ENCODE data around the gene DDX20. TPM values are rescaled to one million over a fixed set of nuclear protein-coding genes. Genes with fewer than 3 reads are reported as not detected.

DDX20 gene
- total RNA-seq, 3 donors from 2014 or later = 14.1 to 28.0 (median 25.9) TPM

DNA sequence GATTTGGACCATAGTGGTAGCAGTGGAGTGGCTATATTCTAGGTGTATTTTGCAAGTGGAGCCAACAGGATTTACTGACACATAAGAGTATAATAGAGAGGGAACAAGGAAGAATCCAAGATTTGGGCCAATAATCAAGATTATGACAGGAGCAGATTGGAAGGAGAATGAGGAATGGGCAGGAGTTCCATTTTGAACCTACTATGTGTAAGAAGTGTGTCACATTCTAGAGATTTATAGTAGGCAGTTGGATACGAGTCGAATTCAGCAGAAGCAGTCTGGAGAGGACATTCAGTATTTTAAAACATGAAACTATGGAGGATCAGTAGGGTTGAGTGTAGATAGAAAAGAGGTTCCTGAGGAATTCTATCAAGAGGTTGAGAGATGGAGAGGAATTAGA lies 38.3 kb upstream of the DDX20 start:
- TF ChIP-seq POLR2AphosphoS5 (IDR thresholded peaks at IDR 0.05) (no peak), POLR2A (IDR thresholded peaks at IDR 0.05) (no peak)
- TF ChIP-seq, protein P1, sequence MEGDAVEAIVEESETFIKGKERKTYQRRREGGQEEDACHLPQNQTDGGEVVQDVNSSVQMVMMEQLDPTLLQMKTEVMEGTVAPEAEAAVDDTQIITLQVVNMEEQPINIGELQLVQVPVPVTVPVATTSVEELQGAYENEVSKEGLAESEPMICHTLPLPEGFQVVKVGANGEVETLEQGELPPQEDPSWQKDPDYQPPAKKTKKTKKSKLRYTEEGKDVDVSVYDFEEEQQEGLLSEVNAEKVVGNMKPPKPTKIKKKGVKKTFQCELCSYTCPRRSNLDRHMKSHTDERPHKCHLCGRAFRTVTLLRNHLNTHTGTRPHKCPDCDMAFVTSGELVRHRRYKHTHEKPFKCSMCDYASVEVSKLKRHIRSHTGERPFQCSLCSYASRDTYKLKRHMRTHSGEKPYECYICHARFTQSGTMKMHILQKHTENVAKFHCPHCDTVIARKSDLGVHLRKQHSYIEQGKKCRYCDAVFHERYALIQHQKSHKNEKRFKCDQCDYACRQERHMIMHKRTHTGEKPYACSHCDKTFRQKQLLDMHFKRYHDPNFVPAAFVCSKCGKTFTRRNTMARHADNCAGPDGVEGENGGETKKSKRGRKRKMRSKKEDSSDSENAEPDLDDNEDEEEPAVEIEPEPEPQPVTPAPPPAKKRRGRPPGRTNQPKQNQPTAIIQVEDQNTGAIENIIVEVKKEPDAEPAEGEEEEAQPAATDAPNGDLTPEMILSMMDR (IDR thresholded peaks at IDR 0.05) = no peak
- Histone ChIP-seq H3K36me3 (no peaks in the 10 kb centered on the region), H3K27ac (no peak overlapping the region), H3K9me3 (no peaks in the 10 kb centered on the region), H3K4me3 (no peak overlapping the region), H3K4me1 (no peaks in the 10 kb centered on the region), H3K27me3 (no peaks in the 10 kb centered on the region)
- no peak for DNase-seq (ENCODE audit: low spot score in 2 of 2)
- intact Hi-C loops (cut with DNase I; ENCODE audit: low total_unique reads) = no loop called here

- H3K27me3 ChIP-seq = no peaks in the 10 kb centered on the region
- peak overlapping the region in 1 of 2 donors; percentile 64 for H3K27ac ChIP-seq
- intact Hi-C loops (cut with DNase I; ENCODE audit: low total_unique reads) = no loop called here
- H3K4me1 ChIP-seq = no peaks in the 10 kb centered on the region
- no peaks in the 10 kb centered on the region for H3K9me3 ChIP-seq
- no peaks in the 10 kb centered on the region for H3K36me3 ChIP-seq
- TF ChIP-seq, protein P1 (IDR thresholded peaks at IDR 0.05) = no peak
- TF ChIP-seq POLR2AphosphoS5 (IDR thresholded peaks at IDR 0.05) (no peak), POLR2A (IDR thresholded peaks at IDR 0.05) (no peak)
- no peak for DNase-seq (ENCODE audit: low spot score in 2 of 2)
- H3K4me3 ChIP-seq = no peak overlapping the region
Observed at GRCh38 chr1:111719135-111719534, 36.6 kb upstream of the DDX20 start.

DNA sequence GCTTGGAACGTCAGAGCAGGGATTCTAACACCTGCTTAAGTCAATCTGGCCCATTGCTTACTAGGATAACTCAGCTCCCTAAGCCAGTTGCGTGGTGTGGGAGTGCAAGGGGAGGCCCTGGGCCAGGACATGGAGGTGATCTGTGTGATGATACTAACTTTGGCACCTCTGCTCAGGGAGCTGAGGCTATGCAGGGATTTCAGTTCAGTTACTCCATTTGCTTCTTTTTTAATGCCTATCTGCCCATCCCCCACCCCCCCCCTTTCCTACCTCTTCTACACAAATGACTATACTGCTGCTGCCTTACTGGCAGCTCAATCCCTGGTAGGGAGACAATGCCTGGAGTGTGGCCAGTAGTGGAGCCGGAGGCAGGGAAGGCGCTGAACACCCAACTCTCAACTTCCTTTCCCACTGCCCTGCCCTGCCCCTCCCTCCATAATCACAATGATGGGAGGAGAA lies 36.0 kb upstream of the DDX20 start:
- no peaks in the 10 kb centered on the region for H3K27me3 ChIP-seq
- H3K27ac ChIP-seq = peak overlapping the region in 1 of 2 donors; percentile 64
- intact Hi-C loops (cut with DNase I; ENCODE audit: low total_unique reads) = no loop called here
- DNase-seq (ENCODE audit: low spot score in 2 of 2) = no peak
- no peak overlapping the region for H3K4me3 ChIP-seq
- H3K9me3 ChIP-seq = no peaks in the 10 kb centered on the region
- H3K36me3 ChIP-seq = no peaks in the 10 kb centered on the region
- TF ChIP-seq POLR2AphosphoS5 (IDR thresholded peaks at IDR 0.05) (no peak), POLR2A (IDR thresholded peaks at IDR 0.05) (no peak)
- TF ChIP-seq, protein P1 (IDR thresholded peaks at IDR 0.05) = no peak
- H3K4me1 ChIP-seq = no peaks in the 10 kb centered on the region

DNA sequence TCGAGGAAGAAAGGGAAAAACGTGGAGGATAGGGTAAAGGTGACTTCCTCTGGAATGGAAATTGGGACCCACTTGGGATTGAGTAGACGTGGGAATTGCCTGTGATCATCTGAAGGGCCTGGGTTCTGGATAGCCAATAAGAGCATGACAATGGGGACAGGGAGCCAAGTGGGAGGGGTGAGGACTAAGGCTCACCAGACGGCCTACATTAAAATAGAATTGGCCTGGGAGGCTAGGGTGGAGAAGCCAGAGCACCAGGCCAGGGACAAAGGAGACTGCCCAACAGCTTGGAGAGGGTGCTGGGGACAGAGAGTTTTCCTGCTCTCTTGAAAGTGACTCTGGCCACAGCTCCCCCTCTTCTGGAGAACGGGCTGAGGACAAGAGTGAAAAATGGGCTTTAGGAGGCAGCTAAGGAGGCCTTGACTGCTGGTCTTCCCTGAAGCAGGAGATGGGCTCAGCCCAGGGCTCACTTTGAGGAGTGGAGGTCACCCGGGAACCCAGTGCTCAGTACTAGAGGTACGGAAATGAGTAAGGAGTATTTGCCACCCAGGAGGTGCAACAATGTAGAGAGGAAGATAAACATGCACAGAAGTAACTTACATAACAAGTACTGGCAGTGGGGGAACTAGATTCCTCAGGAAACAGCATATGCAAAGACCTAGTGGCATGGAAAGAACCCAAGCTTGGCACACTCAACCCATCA lies 35.3 kb upstream of the DDX20 start:
- TF ChIP-seq, protein P1 (IDR thresholded peaks at IDR 0.05) = no peak
- TF ChIP-seq POLR2AphosphoS5 (IDR thresholded peaks at IDR 0.05) (no peak), POLR2A (IDR thresholded peaks at IDR 0.05) (no peak)
- Histone ChIP-seq H3K27ac (peak overlapping the region in 1 of 2 donors; percentile 62), H3K9me3 (no peaks in the 10 kb centered on the region), H3K36me3 (no peaks in the 10 kb centered on the region), H3K4me1 (no peaks in the 10 kb centered on the region), H3K27me3 (no peaks in the 10 kb centered on the region), H3K4me3 (no peak overlapping the region)
- intact Hi-C loops (cut with DNase I; ENCODE audit: low total_unique reads) = no loop called here
- DNase-seq (ENCODE audit: low spot score in 2 of 2) = no peak

DNA sequence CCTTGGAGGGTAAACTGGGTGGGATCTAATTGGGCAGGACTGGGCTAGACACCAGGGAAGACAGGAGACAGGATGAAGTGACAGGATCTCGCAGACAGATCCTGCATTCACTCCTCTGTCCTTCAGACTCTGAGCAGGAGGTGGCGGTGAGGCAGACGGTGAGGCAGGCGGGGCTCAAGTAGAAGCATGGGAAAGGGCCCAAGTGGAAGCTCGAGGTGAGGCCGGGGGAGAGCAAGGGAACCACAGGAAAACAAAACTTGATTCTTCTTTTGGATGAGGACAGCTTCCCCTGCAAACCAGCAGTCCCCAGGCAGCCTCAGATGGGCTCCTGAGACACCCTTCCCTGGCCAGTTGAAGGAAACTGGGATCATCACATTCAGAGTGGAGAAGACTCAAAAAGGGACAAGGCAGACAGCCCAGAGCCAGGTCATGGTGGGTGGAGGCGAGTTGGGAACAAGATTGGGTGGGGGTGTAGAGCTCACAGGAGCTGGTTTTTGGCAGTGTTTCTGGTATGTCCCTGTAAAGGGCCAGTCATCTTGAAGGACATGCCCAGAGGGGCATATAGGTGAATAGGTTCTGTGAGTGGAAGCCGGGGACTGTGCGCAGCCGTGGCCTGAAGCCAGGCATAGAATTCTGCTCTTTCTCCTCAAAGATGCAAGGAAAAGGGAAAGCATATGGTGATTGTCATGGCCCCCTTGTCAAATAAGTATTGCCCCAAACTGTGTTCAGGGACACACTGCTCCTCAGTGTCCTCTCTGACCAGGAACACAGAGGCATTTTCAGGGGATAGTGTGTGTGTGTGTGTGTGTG lies 34.5 kb upstream of the DDX20 start:
- Histone ChIP-seq H3K4me3 (no peak overlapping the region), H3K36me3 (no peaks in the 10 kb centered on the region), H3K9me3 (no peaks in the 10 kb centered on the region), H3K27ac (peak overlapping the region in 1 of 2 donors; percentile 55), H3K27me3 (no peaks in the 10 kb centered on the region), H3K4me1 (no peaks in the 10 kb centered on the region)
- intact Hi-C loops (cut with DNase I; ENCODE audit: low total_unique reads) = no loop called here
- TF ChIP-seq POLR2AphosphoS5 (IDR thresholded peaks at IDR 0.05) (no peak), POLR2A (IDR thresholded peaks at IDR 0.05) (no peak)
- TF ChIP-seq, protein P1 (IDR thresholded peaks at IDR 0.05) = no peak
- no peak for DNase-seq (ENCODE audit: low spot score in 2 of 2)
